PC-3 (cell line): ENCODE results near the gene MRRF. TPM values are rescaled to one million over a fixed set of nuclear protein-coding genes. Genes with fewer than 3 reads are reported as not detected.

Source experiments
- ATAC-seq: fragments of 200-7000 bp; cut with Tn5 transposase; 2 replicates; pipeline ENCODE4 v1.9.1; 2020; ENCODE audit warnings: mild to moderate bottlenecking, moderate library complexity
- Bru-seq: library from RNA; stranded (reverse); fragments of 400-500 nt; gene quantifications from one replicate; lab custom pipeline; 2021; lab: Mats Ljungman, UMichigan
- BruChase-seq, 2 experiments: library from RNA; stranded (reverse); fragments of 400-500 nt; gene quantifications; one replicate each; lab custom pipeline; 2021; lab: Mats Ljungman, UMichigan
- BruUV-seq: library from RNA; stranded (reverse); fragments of 400-500 nt; replicated peaks from 2 replicates; lab custom pipeline; 2021; lab: Mats Ljungman, UMichigan
- CTCF ChIA-PET: fragments of 300-600 bp; sonication (Branson Sonifier 250); formaldehyde crosslinking; loops from one replicate; lab custom pipeline; 2022; ENCODE audit warnings: antibody characterized with exemption; lab: Charles Lee
- POLR2A ChIA-PET: fragments of 300-600 bp; sonication (Branson Sonifier 250); formaldehyde crosslinking; loops from one replicate; lab custom pipeline; 2022; ENCODE audit warnings: antibody characterized with exemption; ENCODE audit not compliant: unreplicated experiment; lab: Charles Lee
- DNase-seq: peaks from one replicate; pipeline ENCODE4 v3.0.0-alpha.2; 2015
- H2AFZ ChIP-seq: fragments of 300-600 bp; sonication (generic); 2 replicates; pipeline ENCODE4 v1.6.0; 2016; ENCODE audit warnings: antibody characterized with exemption, low read length
- H3F3A ChIP-seq: fragments of 300-600 bp; sonication (generic); one replicate; pipeline ENCODE4 v1.6.0; 2017; ENCODE audit warnings: antibody characterized with exemption, low read length, control low read depth, mild to moderate bottlenecking; ENCODE audit not compliant: unreplicated experiment
- H3K27ac ChIP-seq: fragments of 300-600 bp; sonication (generic); 2 replicates; pipeline ENCODE4 v1.5.1; 2016; ENCODE audit warnings: mild to moderate bottlenecking, low read length
- H3K27me3 ChIP-seq: fragments of 300-600 bp; sonication (generic); 2 replicates; pipeline ENCODE4 v1.6.1; 2016; ENCODE audit warnings: low read length, mixed read lengths
- H3K36me3 ChIP-seq: fragments of 300-600 bp; sonication (generic); 2 replicates; pipeline ENCODE4 v1.6.1; 2016; ENCODE audit warnings: low read depth, mixed run types, low read length, mixed read lengths
- H3K4me1 ChIP-seq: fragments of 300-600 bp; sonication (generic); 2 replicates; pipeline ENCODE4 v1.5.1; 2016; ENCODE audit warnings: low read length; ENCODE audit not compliant: insufficient read depth
- H3K4me2 ChIP-seq: fragments of 300-600 bp; sonication (generic); 2 replicates; pipeline ENCODE4 v1.6.0; 2016; ENCODE audit warnings: low read length
- H3K4me3 ChIP-seq: fragments of 300-600 bp; sonication (generic); 2 replicates; pipeline ENCODE4 v1.5.1; 2016; ENCODE audit warnings: mild to moderate bottlenecking, low read length, mixed read lengths
- H3K79me2 ChIP-seq: fragments of 300-600 bp; sonication (generic); 2 replicates; pipeline ENCODE4 v1.6.1; 2017; ENCODE audit warnings: low read length, mixed read lengths
- H3K9ac ChIP-seq: fragments of 300-600 bp; sonication (generic); 2 replicates; pipeline ENCODE4 v1.6.0; 2016; ENCODE audit warnings: mild to moderate bottlenecking, low read length
- H3K9me2 ChIP-seq: fragments of 300-600 bp; sonication (generic); replicated peaks from 2 replicates; pipeline ENCODE4 v1.6.1; 2016; ENCODE audit warnings: mixed run types, low read length, mixed read lengths
- H3K9me3 ChIP-seq: fragments of 300-600 bp; sonication (generic); 2 replicates; pipeline ENCODE4 v1.6.1; 2016; ENCODE audit warnings: low read length, mixed read lengths
- H4K20me1 ChIP-seq: fragments of 300-600 bp; sonication (generic); 2 replicates; pipeline ENCODE4 v1.6.1; 2016; ENCODE audit warnings: low read length, mixed read lengths
- CTCF ChIP-seq: fragments of 300-600 bp; sonication (generic); conservative IDR thresholded peaks from 2 replicates; pipeline ENCODE4 v1.5.1; 2017; ENCODE audit warnings: antibody characterized with exemption, low read depth, mild to moderate bottlenecking, low read length
- EZH2 ChIP-seq: fragments of 300-600 bp; sonication (generic); IDR thresholded peaks from one replicate; pipeline ENCODE4 v1.6.1; 2017; ENCODE audit warnings: antibody characterized with exemption, mild to moderate bottlenecking, low read length; ENCODE audit not compliant: unreplicated experiment
- EZH2phosphoT487 ChIP-seq: fragments of 300-600 bp; sonication (generic); IDR thresholded peaks from 2 replicates; pipeline ENCODE4 v1.6.1; 2018; ENCODE audit warnings: mild to moderate bottlenecking, antibody characterized with exemption, low read length, borderline replicate concordance
- intact Hi-C: fragments of 100-400 bp; cut with micrococcal nuclease; formaldehyde crosslinking; loops from 2 replicates; pipeline ENCODE4 v1.9.0; 2023
- long read RNA-seq: library from polyadenylated mRNA; unstranded; transcript quantifications from one replicate; pipeline ENCODE4 v2.0.0, GENCODE V29; 2021; ENCODE audit not compliant: unreplicated experiment
- total RNA-seq: library from RNA; depleted of rRNA; stranded (reverse); fragments of >200 nt; gene quantifications from 2 replicates; pipeline ENCODE4 v1.2.3, GENCODE V29; 2014; rRNA removed

The MRRF gene
- 27.0 and 30.2 TPM in 2 replicates for total RNA-seq
- Bru-seq, nascent RNA: percentile 74 among the genes with signal in this experiment
- BruChase-seq, experiment 1, labeled RNA remaining after a 6-hour chase: percentile 70 among the genes with signal in this experiment
- BruChase-seq, experiment 2, labeled RNA remaining after a 2-hour chase: percentile 66 among the genes with signal in this experiment
- long read RNA-seq, full-length matches to known transcripts: 13 of 33 reads
- long read RNA-seq, partial matches to known transcripts: 4 of 33 reads
- long read RNA-seq, other reads (novel, unspliced or antisense): 16 of 33 reads

GRCh38 chr9:122264360-122265148, at the start of gene MRRF, which contains the start of gene RBM18:
Gene MRRF (plus strand): TSS chr9:122264882. CDS start chr9:122270892, 6,010 bp downstream.
Gene RBM18 (minus strand): TSS chr9:122264840. CDS start chr9:122261492, 3,348 bp downstream.
- TF ChIP-seq CTCF (no peak), EZH2phosphoT487 (no peak), EZH2 (no peak)
- Histone ChIP-seq H4K20me1 (no peaks in the 10 kb centered on the region), H3K9ac (peak within 1 kb of the TSS; percentile 98), H3K9me3 (no peaks in the 10 kb centered on the region), H2AFZ (peak within 1 kb of the TSS; percentile 93), H3K36me3 (peaks cover 8% of the 10 kb centered on the region; the same call in 1 of the 2 replicates), H3K9me2 (no peaks in the 10 kb centered on the region), H3F3A (no peaks in the 10 kb centered on the region), H3K4me1 (peaks cover 36% of the 10 kb centered on the region), H3K4me2 (peak within 1 kb of the TSS; percentile 88), H3K27me3 (no peaks in the 10 kb centered on the region), H3K27ac (peak within 1 kb of the TSS; percentile 89), H3K79me2 (peaks cover 69% of the 10 kb centered on the region), H3K4me3 (peak within 1 kb of the TSS; percentile 74)
- intact Hi-C loops: loop anchor here (10.0 kb wide), 1 partner anchor 140 kb away; no protein-coding TSS in a partner anchor
- BruUV-seq: TSS peak; percentile 66
- POLR2A ChIA-PET: interaction anchor here (0.6 to 0.7 kb wide), 2 partner anchors 25 to 125 kb away, joined by 4 read pairs; no protein-coding TSS in a partner anchor
- peak; percentile 82 for DNase-seq
- CTCF ChIA-PET: interaction anchor here (0.8 kb wide), 1 partner anchor 140 kb away, joined by 3 read pairs; no protein-coding TSS in a partner anchor
- peak; percentile 79 for ATAC-seq

- H3K4me1 ChIP-seq: peaks cover 32% of the 10 kb centered on the region
- no peaks in the 10 kb centered on the region for H3F3A ChIP-seq
- no peak overlapping the region for H3K27ac ChIP-seq
- no peaks in the 10 kb centered on the region for H3K27me3 ChIP-seq
- no peaks in the 10 kb centered on the region for H3K9me3 ChIP-seq
- POLR2A ChIA-PET: no interaction called here
- no peak overlapping the region for H2AFZ ChIP-seq
- H4K20me1 ChIP-seq: no peaks in the 10 kb centered on the region
- CTCF ChIA-PET: no interaction called here
- intact Hi-C loops: no loop called here
- BruUV-seq: no TSS peak
- DNase-seq: no peak
- H3K79me2 ChIP-seq: peaks cover 23% of the 10 kb centered on the region
- no peak for ATAC-seq
- H3K9ac ChIP-seq: no peak overlapping the region
- TF ChIP-seq CTCF (no peak), EZH2phosphoT487 (no peak), EZH2 (no peak)
- H3K9me2 ChIP-seq: no peaks in the 10 kb centered on the region
- H3K36me3 ChIP-seq: no peaks in the 10 kb centered on the region
- no peak overlapping the region for H3K4me2 ChIP-seq
- no peak overlapping the region for H3K4me3 ChIP-seq
Measured at GRCh38 chr9:122215663-122216062, 49.0 kb upstream of the MRRF start.
